ENCODE data around the gene CFAP57. TPM values are rescaled to one million over a fixed set of nuclear protein-coding genes. Genes with fewer than 3 reads are reported as not detected.

The CFAP57 gene
- total and polyA plus RNA-seq, 2 of the 13 experiments (the other 11 are each of a cell fraction or from before 2014, with no cell fraction given) = 0.01 TPM; not detected in 1

DNA sequence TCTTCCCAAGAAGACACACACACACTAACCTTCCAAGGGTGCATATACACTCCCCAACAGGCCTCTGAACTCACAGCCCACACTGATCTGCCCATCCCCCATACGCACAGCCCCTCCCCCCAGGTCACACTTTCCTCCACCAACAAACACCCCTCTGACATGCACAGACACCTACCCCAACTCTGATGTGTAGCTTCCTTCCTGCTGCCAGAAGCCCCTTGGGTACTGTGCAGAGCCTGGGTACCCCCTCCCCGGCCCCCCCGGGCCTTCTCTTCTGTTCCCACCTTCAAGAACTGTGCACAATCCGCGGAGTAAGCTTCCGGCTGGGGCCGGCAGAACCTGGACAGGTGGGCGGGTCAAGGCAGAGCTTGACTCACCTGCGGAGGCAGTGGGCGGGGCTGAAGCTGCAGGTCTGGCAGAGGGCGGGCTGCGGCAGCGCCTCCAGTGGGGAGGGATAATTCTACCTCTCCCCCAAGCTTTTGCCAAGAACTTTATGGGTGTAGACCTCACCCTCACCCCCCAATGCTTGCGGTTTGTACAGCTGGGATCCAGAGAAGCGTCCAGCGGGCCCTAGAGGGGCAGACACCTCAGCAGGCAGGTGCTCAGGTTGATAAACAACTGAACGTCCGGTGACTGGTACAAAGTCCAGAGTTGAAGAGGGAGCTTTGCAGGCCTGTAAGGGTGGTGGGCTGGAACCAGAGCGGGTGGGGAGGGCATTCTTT, 113.3 kb downstream of the CFAP57 start, which contains the start of gene C1orf210:
Gene C1orf210, minus strand, starts transcription at position 313 of the 722 bp plus-strand sequence. CDS start 2,311 bp downstream, outside the sequence.
- ChIA-PET CTCF (ENCODE audit: low intra/inter-chr PET ratio, low total read pairs) (no interaction called here), POLR2A (interaction anchor here (1.4 to 2.6 kb wide), 6 partner anchors 9 to 73 kb away, joined by 5 to 35 read pairs (median 6); partner anchors contain the start of gene CDC20)
- Histone ChIP-seq H3K4me2 (ENCODE audit: low read depth, low read length) (peak within 1 kb of the TSS; percentile 77), H3K27ac (ENCODE audit: extremely low read length, insufficient read depth, low read length) (peak within 1 kb of the TSS; percentile 12), H3K79me2 (ENCODE audit: insufficient read depth, low read length) (no peaks in the 10 kb centered on the region), H3K36me3 (replicated peaks in 1 of 2; ENCODE audit: control insufficient read depth in 1 of 2, insufficient read depth in 2 of 2, low read length in 2 of 2) (no peaks in the 10 kb centered on the region), H3K4me3 (replicated peaks in 1 of 3; ENCODE audit: insufficient read depth in 1 of 3, low read depth in 2 of 3, low read length in 3 of 3) (peak within 1 kb of the TSS; percentile 58 to 70 (median 58)), H3K4me1 (ENCODE audit: insufficient read depth, low read length) (peaks cover 80% of the 10 kb centered on the region), H3K9ac (ENCODE audit: insufficient read depth, low read depth, low read length) (peak within 1 kb of the TSS; percentile 25; the same call in 1 of the 2 replicates), H3K27me3 (ENCODE audit: control insufficient read depth in 1 of 2, insufficient read depth in 2 of 2, low read length in 2 of 2) (peaks cover under 1 to 9% of the 10 kb centered on the region in 2 experiments; a peak in 1 of 5 replicates), H2AFZ (ENCODE audit: low read length) (peak within 1 kb of the TSS; percentile 8), H4K20me1 (ENCODE audit: insufficient read depth, low read length) (no peaks in the 10 kb centered on the region), H3K9me3 (ENCODE audit: low read length) (no peaks in the 10 kb centered on the region)
- peak; percentile 62 for DNase-seq (ENCODE audit: low spot score)
- BruUV-seq (replicated peaks) = no TSS peak
- peak; percentile 30 for ATAC-seq
- 0% methylated on average over 8 of the region's 19 CpGs for WGBS (ENCODE audit: low lambda C conversion rate)
- intact Hi-C loops (cut with micrococcal nuclease; ENCODE audit: unreplicated experiment) = no loop called here
- FAIRE-seq = no peak
- in situ Hi-C loops (cut with HindIII; ENCODE audit: extremely low pct_ligation_motif_present, low pct_unique_long_range_greater_than_20kb) = no loop called here
- TF ChIP-seq EP300 (IDR thresholded peaks at IDR 0.05; ENCODE audit: low read depth in 2 of 2, low read length in 2 of 2) = 0 out of 4 replicates have a peak, but pooled peaks of 1 of the 2 experiments have one; percentile 36
- no peak for TF ChIP-seq EP300 (CRISPR knock-in tag; IDR thresholded peaks at IDR 0.05; ENCODE audit: borderline replicate concordance)
- no peak for TF ChIP-seq TCF12 (IDR thresholded peaks at IDR 0.05)
- TF ChIP-seq TCF12 (CRISPR knock-in tag; IDR thresholded peaks at IDR 0.05) = no peak
- TF ChIP-seq, protein P1, sequence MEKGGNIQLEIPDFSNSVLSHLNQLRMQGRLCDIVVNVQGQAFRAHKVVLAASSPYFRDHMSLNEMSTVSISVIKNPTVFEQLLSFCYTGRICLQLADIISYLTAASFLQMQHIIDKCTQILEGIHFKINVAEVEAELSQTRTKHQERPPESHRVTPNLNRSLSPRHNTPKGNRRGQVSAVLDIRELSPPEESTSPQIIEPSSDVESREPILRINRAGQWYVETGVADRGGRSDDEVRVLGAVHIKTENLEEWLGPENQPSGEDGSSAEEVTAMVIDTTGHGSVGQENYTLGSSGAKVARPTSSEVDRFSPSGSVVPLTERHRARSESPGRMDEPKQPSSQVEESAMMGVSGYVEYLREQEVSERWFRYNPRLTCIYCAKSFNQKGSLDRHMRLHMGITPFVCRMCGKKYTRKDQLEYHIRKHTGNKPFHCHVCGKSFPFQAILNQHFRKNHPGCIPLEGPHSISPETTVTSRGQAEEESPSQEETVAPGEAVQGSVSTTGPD (CRISPR knock-in tag; IDR thresholded peaks at IDR 0.05) = no peak
- peak; percentile 62 for TF ChIP-seq ZMAT3 (CRISPR knock-in tag; conservative IDR thresholded peaks at IDR 0.05)
- no peak; the same call in 1 of the 2 replicates for TF ChIP-seq SOX5 (CRISPR knock-in tag; IDR thresholded peaks at IDR 0.05; ENCODE audit: borderline replicate concordance)
- 0 out of 2 replicates have a peak, but pooled peaks have one; percentile 52 for TF ChIP-seq ARNTL (CRISPR knock-in tag; IDR thresholded peaks at IDR 0.05)
- TF ChIP-seq AGO1 (IDR thresholded peaks at IDR 0.05; ENCODE audit: low read depth, low read length, poor library complexity, severe bottlenecking) = no peak
- peak; percentile 61; the same call in 1 of the 2 replicates for TF ChIP-seq SP5 (CRISPR knock-in tag; IDR thresholded peaks at IDR 0.05; ENCODE audit: borderline replicate concordance, low read depth)
- peak; percentile 53 for TF ChIP-seq HOXA3 (CRISPR knock-in tag; IDR thresholded peaks at IDR 0.05)
- TF ChIP-seq, protein P2, sequence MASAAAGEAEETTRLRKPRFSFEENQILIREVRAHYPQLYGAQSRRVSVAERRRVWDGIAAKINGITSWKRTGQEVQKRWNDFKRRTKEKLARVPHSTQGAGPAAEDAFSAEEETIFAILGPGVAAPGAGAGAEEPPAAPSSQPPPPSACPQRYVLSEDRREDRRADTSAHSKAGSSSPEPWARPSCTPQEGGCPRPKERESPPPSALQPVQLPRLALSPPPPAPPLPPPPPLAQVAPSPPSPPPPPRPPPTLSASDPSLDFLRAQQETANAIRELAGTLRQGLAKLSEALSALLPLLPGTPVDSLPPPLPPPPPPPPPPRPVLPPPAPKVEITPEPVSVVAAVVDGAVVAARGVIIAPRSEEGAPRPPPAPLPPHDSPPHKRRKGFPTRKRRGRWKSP (CRISPR knock-in tag; IDR thresholded peaks at IDR 0.05) = no peak
- TF ChIP-seq GABPB1 (CRISPR knock-in tag; IDR thresholded peaks at IDR 0.05) = peak; percentile 46; the same call in 1 of the 2 replicates
- no peak for TF ChIP-seq ZNF777 (CRISPR knock-in tag; IDR thresholded peaks at IDR 0.05)
- TF ChIP-seq CHD4 (IDR thresholded peaks at IDR 0.05; ENCODE audit: borderline replicate concordance, low read length) = no peak
- no peak for TF ChIP-seq ZNF282 (IDR thresholded peaks at IDR 0.05; ENCODE audit: partially characterized antibody)
- no peak for TF ChIP-seq MLLT10 (CRISPR knock-in tag; IDR thresholded peaks at IDR 0.05)
- TF ChIP-seq HDAC6 (IDR thresholded peaks at IDR 0.05; ENCODE audit: low read depth, low read length) = no peak
- TF ChIP-seq MAZ (IDR thresholded peaks at IDR 0.05; ENCODE audit: borderline replicate concordance, low read depth, low read length) = no peak
- TF ChIP-seq MAZ (CRISPR knock-in tag; IDR thresholded peaks at IDR 0.05; ENCODE audit: low read depth) = peak; percentile 72; the same call in 1 of the 2 replicates
- TF ChIP-seq ZNF180 (CRISPR knock-in tag; IDR thresholded peaks at IDR 0.05; ENCODE audit: borderline replicate concordance, low read depth) = no peak
- no peak for TF ChIP-seq ZNF24 (IDR thresholded peaks at IDR 0.05)
